ENCODE data around the gene OPHN1.

- no peak for TF ChIP-seq CTCF (IDR thresholded peaks at IDR 0.05; ENCODE audit: low read depth, low read length, poor library complexity, severe bottlenecking)
- no peak for TF ChIP-seq EZH2phosphoT487 (IDR thresholded peaks at IDR 0.05; ENCODE audit: borderline replicate concordance, low read length)
Observed at GRCh38 chrX:68084765-68085164, 348.5 kb downstream of the OPHN1 start.

Measured in DOHH2 (cell line).